WI38 (cell line): Measurements from ENCODE around the gene SERTM2.

Experiments
- H3K4me3 ChIP-seq: 2 replicates; pipeline ENCODE4 v1.5.1; 2011; ENCODE audit warnings: low read depth, mild to moderate bottlenecking, control low read depth, low read length
- CTCF ChIP-seq: IDR thresholded peaks from 2 replicates; pipeline ENCODE4 v1.5.1; 2012; ENCODE audit warnings: low read depth, mild to moderate bottlenecking, control low read depth, low read length

The SERTM2 gene

GRCh38 chrX:111511477-111511876, at the start of gene SERTM2:
SERTM2 (plus strand) TSS chrX:111511645; CDS start chrX:111518858, 7,213 bp downstream.
- TF ChIP-seq CTCF: no peak
- no peak within 1 kb of the TSS for H3K4me3 ChIP-seq

- H3K4me3 ChIP-seq: no peak overlapping the region
- TF ChIP-seq CTCF: no peak
These were observed 45.8 kb upstream of the SERTM2 start for GRCh38 chrX:111465669-111466068.

GRCh38 chrX:111467896-111468295, 43.5 kb upstream of the SERTM2 start:
- H3K4me3 ChIP-seq: no peak overlapping the region
- no peak for TF ChIP-seq CTCF

GRCh38 chrX:111470681-111471403, 40.6 kb upstream of the SERTM2 start:
- TF ChIP-seq CTCF: no peak

GRCh38 chrX:111481896-111482295, 29.5 kb upstream of the SERTM2 start:
- no peak for TF ChIP-seq CTCF
- no peak overlapping the region for H3K4me3 ChIP-seq

More at GRCh38 chrX:111470681-111471403, 40.6 kb upstream of the SERTM2 start:
- no peak overlapping the region for H3K4me3 ChIP-seq

GRCh38 chrX:111483135-111483534, 28.3 kb upstream of the SERTM2 start:
- no peak overlapping the region for H3K4me3 ChIP-seq

GRCh38 chrX:111483881-111484280, 27.6 kb upstream of the SERTM2 start:
- no peak for TF ChIP-seq CTCF
- no peak overlapping the region for H3K4me3 ChIP-seq

More at GRCh38 chrX:111483135-111483534, 28.3 kb upstream of the SERTM2 start:
- TF ChIP-seq CTCF: no peak
